PFSK-1 (cell line): ENCODE data around the gene FARP2.

Experiments used
- FOXP2 ChIP-seq: optimal IDR thresholded peaks from 2 replicates; pipeline ENCODE3; 2011; ENCODE audit warnings: borderline replicate concordance, control low read depth, inconsistent platforms; ENCODE audit not compliant: insufficient read depth; ENCODE audit errors: extremely low read length, extremely low read depth
- POLR2AphosphoS5 ChIP-seq: IDR thresholded peaks from 2 replicates; pipeline ENCODE4 v1.6.1; 2012; ENCODE audit warnings: low read depth, mild to moderate bottlenecking, control low read depth, low read length, moderate library complexity
- REST ChIP-seq, 2 experiments: IDR thresholded peaks; 2 replicates each; pipeline versions ENCODE4 v1.6.1 to v1.8.0; 2011 to 2012; ENCODE audit warnings: low read depth in 2 of 2, low read length in 2 of 2, control low read depth in 1 of 2, inconsistent platforms in 1 of 2, mild to moderate bottlenecking in 1 of 2, moderate library complexity in 1 of 2; ENCODE audit not compliant: insufficient read depth in 1 of 2
- SIN3A ChIP-seq: IDR thresholded peaks from 2 replicates; pipeline ENCODE4 v1.6.1; 2012; ENCODE audit warnings: mild to moderate bottlenecking, low read length, moderate library complexity, borderline replicate concordance; ENCODE audit not compliant: insufficient read depth
- TAF1 ChIP-seq: IDR thresholded peaks from 2 replicates; pipeline ENCODE4 v1.6.1; 2012; ENCODE audit warnings: low read length, control low read depth, borderline replicate concordance; ENCODE audit not compliant: insufficient read depth

- TF ChIP-seq SIN3A (no peak), POLR2AphosphoS5 (no peak), REST (IDR thresholded peaks at IDR 0.05; ENCODE audit: insufficient read depth in 1 of 2, low read depth in 2 of 2, low read length in 2 of 2) (no peak), TAF1 (no peak), FOXP2 (no peak)
Measured at GRCh38 chr2:241511091-241511741, 155.1 kb downstream of the FARP2 start.
